Vagina (tissue), 2 donors: Measurements from ENCODE around the gene BEGAIN.

Experiments used
- CTCF ChIP-seq, 3 experiments: fragments of 450-650 bp in 2 of 3; fragments of 200-600 bp in 1 of 3; sonication (generic) in 1 of 3; IDR thresholded peaks; one replicate each; pipeline ENCODE4 v1.5.1; 2017 to 2019; ENCODE audit warnings: antibody characterized with exemption in 3 of 3, mild to moderate bottlenecking in 2 of 3, moderate library complexity in 2 of 3
- POLR2A ChIP-seq, 2 donors: fragments of 450-650 bp; IDR thresholded peaks; one replicate each; pipeline ENCODE4 v1.6.1; 2017; ENCODE audit warnings: antibody characterized with exemption in 2 of 2, mild to moderate bottlenecking in 2 of 2, moderate library complexity in 2 of 2
- POLR2AphosphoS5 ChIP-seq, 2 donors: sonication (generic); formaldehyde crosslinking; IDR thresholded peaks; one replicate each; pipeline ENCODE4 v1.9.0; 2017; ENCODE audit warnings: antibody characterized with exemption in 2 of 2, mild to moderate bottlenecking in 2 of 2, low read depth in 1 of 2; ENCODE audit not compliant: insufficient read depth in 1 of 2

- TF ChIP-seq CTCF (IDR thresholded peaks at IDR 0.05) (no peak), POLR2AphosphoS5 (IDR thresholded peaks at IDR 0.05; ENCODE audit: insufficient read depth in 1 of 2, low read depth in 1 of 2) (no peak), POLR2A (IDR thresholded peaks at IDR 0.05) (no peak)
These were observed 46.8 kb upstream of the BEGAIN start for GRCh38 chr14:100634026-100634425.
